RPMI7951 (cell line): ENCODE measurements around the gene CEP76. TPM values are rescaled to one million over a fixed set of nuclear protein-coding genes. Genes with fewer than 3 reads are reported as not detected.
"Not testable (repeated sequence)": the region's sequence is repeated elsewhere in the genome, so short reads cannot be mapped to it uniquely, and the experiment has no call there.

Source experiments
- DNase-seq: peaks from one replicate; pipeline ENCODE4 v3.0.0-alpha.2; 2012; ENCODE audit warnings: low read depth
- total RNA-seq: library from RNA; depleted of rRNA; stranded (reverse); fragments of >200 nt; shearing (Covaris generic); gene quantifications from 2 replicates; pipeline ENCODE4 v1.2.3, GENCODE V29; 2014; rRNA removed

CEP76 gene
- total RNA-seq, 1 experiment from 2014 or later = 10.7 TPM

DNA sequence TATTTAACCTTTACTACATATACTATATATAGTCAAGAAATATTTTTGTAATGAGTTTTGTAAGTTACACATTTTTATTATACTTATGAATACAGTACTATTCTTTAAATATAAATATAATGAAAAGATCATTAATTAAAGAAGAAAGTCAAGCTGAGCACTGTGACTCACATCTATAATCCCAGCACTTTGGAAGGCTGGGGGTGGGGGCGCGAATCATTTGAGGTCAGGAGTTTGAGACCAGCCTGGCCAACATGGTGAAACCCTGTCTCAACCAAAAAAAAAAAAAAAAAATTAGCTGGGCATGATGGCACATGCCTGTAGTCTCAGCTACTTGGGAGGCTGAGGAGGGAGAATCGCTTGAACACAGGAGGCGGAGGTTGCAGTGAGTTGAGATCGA lies 58.8 kb downstream of the CEP76 start:
- not testable (repeated sequence) for DNase-seq

DNA sequence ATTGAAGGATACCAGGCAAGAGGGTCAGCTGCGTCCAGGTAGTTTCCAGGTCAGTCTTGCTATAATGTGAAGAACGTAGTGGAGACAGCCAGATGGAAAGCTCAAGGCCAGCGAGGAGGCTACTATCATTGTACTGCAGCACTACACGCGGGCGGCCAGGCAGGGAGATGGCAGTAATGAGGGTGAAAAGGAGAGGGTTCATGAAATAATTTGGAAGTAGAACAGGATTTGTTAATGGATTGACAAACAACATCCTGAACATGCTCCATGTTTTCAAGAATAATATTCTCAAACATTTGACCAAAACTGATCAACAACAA lies 61.7 kb downstream of the CEP76 start:
- no peak for DNase-seq

DNA sequence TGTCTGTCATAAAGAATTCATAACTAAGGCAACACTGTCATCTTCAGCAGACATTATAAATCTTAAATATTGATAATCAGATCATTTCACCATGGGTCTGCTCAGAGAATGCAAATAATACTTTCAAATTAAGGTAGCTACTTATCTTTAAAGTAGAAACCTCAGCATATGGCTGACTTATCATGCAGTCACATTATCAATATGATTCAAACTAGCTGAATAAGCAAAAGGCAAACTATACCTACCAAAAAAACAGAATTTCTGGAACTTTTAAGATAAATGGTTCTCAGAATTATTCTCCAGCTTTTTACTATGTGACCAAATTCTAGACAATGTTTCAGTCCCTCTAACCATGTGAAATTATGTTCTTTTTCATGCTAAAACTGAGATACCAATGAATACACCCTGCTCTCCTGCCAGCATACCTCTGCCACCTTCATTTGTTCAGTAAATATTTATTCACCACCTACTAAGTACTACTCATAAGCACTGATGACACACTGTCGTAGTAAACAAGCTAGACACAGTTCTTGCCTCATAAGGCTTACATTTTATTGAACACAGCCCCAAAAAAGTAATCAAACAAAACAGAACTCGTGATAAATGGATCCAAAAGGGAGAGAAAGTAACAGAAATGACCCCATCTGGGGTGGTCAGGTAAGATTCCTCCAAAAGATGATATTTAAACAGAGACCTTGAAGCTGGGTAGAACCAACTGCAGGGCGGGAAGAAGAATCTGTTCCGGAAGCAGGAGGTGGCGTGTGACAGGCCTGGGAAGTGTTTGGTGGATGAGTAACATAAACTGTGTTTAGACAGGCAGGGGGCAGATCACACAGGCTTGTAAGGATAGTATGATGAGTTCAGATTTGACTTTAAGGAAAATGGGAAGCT lies 62.3 kb downstream of the CEP76 start:
- peak; percentile 73 for DNase-seq

DNA sequence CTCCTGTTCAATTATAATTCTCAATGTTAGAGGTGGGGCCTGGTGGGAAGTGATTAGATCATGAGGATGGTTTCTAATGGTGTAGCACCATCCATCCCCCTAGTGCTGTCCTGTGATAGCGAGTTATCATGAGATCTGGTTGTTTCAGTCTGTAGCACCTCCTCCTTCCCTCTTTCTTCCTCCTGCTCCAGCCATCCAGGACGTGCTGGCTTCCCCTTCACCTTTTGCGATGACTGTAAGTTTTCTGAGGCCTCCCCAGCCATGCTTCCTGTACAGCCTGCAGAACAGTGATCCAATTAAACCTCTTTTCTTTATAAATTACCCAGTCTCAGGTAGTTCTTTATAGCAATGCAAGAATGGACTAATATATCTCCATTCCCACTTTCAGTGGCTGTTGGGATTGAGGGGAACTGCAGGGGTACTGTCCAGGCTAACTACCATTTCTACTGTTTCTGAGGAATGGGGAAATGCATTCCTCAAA lies 63.8 kb downstream of the CEP76 start:
- no peak for DNase-seq

GRCh38 chr18:12637901-12638643 lies 64.5 kb downstream of the CEP76 start:
- DNase-seq = peak; percentile 13

GRCh38 chr18:12637393-12637792 lies 65.1 kb downstream of the CEP76 start:
- DNase-seq = no peak

DNA sequence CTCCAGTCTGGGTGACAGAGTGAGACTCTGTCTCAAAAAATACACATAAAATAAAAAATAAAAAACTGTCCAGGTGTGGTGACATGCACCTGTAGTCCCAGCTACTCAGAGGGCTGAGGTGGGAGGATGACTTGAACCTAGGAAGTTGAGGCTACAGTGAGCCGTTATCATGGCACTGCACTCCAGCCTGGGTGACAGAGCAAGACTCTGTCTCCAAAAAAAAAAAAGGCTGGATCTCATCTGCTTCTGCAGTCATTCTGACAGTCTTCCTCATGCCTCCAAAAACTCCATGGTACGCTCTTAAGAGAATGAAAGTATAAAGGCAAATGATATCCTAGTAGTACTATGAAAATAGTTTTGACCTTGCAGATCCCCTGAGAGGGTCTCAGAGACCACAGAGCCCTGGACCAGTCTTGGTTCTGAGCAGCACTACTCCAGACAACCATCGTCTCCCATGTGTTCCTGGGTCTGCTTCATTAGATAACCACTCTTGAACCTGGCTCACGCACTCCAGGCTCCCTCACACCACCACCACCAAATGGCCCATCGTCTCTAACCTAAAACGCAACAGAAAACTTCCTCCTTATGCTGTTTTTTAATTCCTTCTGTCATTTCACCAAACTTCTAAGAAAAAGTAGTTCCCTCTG lies 70.6 kb downstream of the CEP76 start:
- no peak for DNase-seq

- no peak for DNase-seq
Measured at GRCh38 chr18:12630136-12630535, 72.4 kb downstream of the CEP76 start.

- DNase-seq = peak; percentile 49
Measured at GRCh38 chr18:12628706-12629702, 73.5 kb downstream of the CEP76 start.

- not testable (repeated sequence) for DNase-seq
Measured at GRCh38 chr18:12627199-12627598, 75.3 kb downstream of the CEP76 start.

DNA sequence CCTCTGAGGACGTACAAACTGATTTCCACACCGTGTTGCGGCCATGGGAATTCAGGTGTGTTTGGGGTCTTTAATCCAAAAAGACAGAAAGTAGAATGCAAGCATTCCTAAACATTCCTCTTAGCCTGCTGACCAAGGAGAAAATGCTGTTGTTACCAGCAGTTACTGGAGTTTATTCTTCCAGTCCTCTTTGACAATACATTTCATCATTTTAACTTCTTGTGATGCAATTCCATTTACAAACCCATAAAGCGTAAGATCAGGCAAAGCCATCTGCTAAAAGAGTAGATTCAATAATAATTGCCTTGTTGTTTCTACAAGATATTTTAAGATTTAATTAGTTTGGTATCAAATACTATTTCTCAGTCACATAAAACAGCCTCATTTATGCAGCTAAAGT lies 77.3 kb downstream of the CEP76 start:
- DNase-seq = no peak

Other genes with a start within 250 kb of the CEP76 start
- 12.2 and 15.7 TPM in 2 replicates for gene SPIRE1, start 44.6 kb downstream of the CEP76 start, total RNA-seq
- 168 and 188 TPM in 2 replicates for gene PSMG2, start 319 bp upstream of the CEP76 start, total RNA-seq
- 19.9 and 21.9 TPM in 2 replicates for gene PTPN2, start 181.5 kb upstream of the CEP76 start, total RNA-seq
- 22.0 and 27.8 TPM in 2 replicates for gene SEH1L, start 245.3 kb upstream of the CEP76 start, total RNA-seq